ENCODE results near the gene OOSP1. TPM values are rescaled to one million over a fixed set of nuclear protein-coding genes. Genes with fewer than 3 reads are reported as not detected.

The OOSP1 gene
- not detected in 2 replicates for total RNA-seq

DNA sequence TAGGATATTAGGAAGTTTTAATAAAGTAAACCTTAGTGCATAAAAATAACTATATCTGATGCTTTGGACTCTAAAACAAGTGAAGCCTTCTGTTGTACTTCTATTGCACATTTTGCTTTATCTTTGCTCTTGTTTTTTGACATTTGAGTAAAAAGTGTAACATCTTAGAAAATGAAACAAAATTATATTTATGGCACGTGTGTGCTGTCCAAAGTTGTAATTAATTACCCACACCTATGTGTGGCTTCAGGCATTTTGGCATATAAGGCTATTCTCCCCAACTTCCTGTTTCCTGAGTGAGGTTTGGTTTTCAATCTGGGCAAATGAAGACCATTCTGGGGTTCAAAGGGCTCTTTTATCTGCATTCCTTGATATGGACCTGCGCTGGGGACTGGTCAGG, at the start of gene OOSP1:
Gene OOSP1, plus strand, starts transcription at position 301 of the 400 bp plus-strand sequence. Its CDS starts 23 bp downstream, at position 324.

DNA sequence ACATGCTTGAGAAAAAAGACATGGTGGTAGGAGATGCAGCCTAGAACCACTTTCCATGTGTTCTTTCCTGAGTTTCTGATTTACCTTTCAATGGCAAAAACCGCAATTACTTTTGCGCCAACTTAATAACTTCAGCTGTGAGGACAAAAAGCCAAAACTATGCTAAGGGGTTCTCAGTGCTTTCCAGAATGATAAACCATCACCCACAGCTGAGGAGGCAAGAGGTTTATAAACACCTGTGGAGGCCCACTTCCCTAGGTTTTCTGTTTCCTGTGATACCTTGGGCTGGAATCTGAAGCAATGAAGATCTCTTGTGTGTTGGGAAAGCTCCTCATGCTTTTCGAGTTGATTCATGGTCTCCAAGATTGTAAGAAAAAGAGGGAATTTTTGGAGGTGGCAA, 25.5 kb downstream of the OOSP1 start, which contains the start of gene OOSP4A:
Gene OOSP4A, plus strand, starts transcription at position 301 of the 400 bp plus-strand sequence. Its CDS starts 0 bp downstream, at position 301.

Other genes with a start within 250 kb of the OOSP1 start
- not detected in 2 replicates for gene OR10V1, start 224.6 kb upstream of the OOSP1 start, total RNA-seq
- 46.1 and 101 TPM in 2 replicates for gene STX3, start 183.1 kb upstream of the OOSP1 start, total RNA-seq
- 25.5 and 34.2 TPM in 2 replicates for gene MRPL16, start 127.7 kb upstream of the OOSP1 start, total RNA-seq
- not detected in 2 replicates for gene CBLIF, start 92.9 kb upstream of the OOSP1 start, total RNA-seq
- not detected in 2 replicates for gene TCN1, start 71.9 kb upstream of the OOSP1 start, total RNA-seq
- gene OOSP3, start 59.6 kb upstream of the OOSP1 start, total RNA-seq = not detected in 2 replicates
- gene OOSP4A, start 25.6 kb downstream of the OOSP1 start, total RNA-seq = not detected in 2 replicates
- not detected in 2 replicates for gene OOSP4B, start 78.7 kb downstream of the OOSP1 start, total RNA-seq
- gene OOSP2, start 102.0 kb downstream of the OOSP1 start, total RNA-seq = not detected in 2 replicates
- gene MS4A3, start 118.2 kb downstream of the OOSP1 start, total RNA-seq = not detected in 2 replicates
- not detected in 2 replicates for gene MS4A2, start 150.2 kb downstream of the OOSP1 start, total RNA-seq
- gene MS4A6A, start 244.7 kb downstream of the OOSP1 start, total RNA-seq = 0.65 and 0.88 TPM in 2 replicates

Measured in bladder microvascular endothelial cell (primary cell).